HG03469 (cell line): ENCODE measurements around the gene SLC10A6.
"Not testable (repeated sequence)": the region's sequence is repeated elsewhere in the genome, so short reads cannot be mapped to it uniquely, and the experiment has no call there.

Source experiments
- ATAC-seq: cut with Tn5 transposase; IDR thresholded peaks from one replicate; pipeline ENCODE4 v1.9.1; 2021; ENCODE audit warnings: mild to moderate bottlenecking, moderate library complexity, moderate number of reproducible peaks; ENCODE audit not compliant: unreplicated experiment

SLC10A6 gene

DNA sequence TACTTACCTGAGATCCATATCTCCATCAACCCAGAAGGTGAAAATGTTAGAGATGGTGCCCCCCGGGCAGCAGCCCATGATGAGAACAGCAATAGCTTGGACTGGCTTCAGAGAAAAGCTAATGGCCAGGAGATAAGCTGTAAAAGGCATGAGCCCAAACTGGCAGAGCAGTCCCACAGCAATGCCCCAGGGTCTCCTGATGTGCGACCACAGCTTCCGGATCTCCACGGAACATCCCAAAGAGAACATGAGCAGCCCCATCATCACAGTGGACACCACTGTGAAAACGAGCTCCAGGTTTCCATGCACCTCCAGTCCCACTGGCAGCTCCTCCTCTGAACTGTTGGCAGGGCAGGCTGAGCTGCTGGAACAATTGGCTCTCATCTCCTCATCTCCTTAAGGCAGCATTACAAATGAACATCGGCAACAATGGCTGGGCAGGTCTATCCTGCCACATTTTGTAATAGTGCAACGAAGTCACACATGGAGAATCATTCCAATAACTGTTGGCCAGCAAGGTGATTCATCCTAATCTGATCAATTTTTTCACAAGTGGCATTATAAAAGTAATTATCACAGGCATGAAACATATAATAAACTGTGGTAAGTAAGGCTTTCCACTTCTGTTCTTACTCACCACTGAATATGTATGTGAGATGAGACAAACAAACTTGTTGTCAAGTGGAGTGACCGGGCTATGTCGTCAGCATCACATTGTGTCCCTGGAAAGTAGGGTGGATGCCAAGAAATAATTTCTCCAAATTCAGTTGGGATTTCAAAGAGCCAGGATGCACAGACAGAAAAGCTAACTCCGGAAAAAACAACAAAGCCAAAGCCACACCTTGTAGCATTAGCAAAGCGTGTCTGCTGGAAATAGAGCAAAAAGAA is at the start of gene SLC10A6:
TSS of gene SLC10A6 (minus strand) at position 653 of the 888 bp plus-strand sequence. CDS start at position 384, 269 bp downstream.
- ATAC-seq = no peak

GRCh38 chr4:86898562-86898961 is 49.4 kb upstream of the SLC10A6 start:
- no peak for ATAC-seq

DNA sequence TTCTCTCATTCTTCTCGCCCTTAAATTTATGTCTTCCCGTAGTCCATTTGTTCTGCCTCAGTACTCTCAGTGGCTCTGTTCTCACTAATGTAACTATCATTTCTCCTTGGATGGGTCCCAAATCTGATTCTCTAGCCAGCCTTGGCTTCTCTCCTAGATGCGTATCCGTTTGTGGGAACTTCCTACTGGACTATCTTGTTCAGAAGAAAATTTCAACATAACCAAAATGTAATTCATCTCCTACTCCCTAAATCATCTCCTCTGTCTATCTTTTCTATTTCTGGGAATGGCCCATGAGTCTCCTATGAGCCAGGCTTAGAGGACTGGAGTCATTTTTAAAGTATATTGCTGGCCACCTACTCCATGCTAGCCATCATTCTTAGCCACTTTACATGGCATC is 47.4 kb upstream of the SLC10A6 start:
- ATAC-seq = no peak

DNA sequence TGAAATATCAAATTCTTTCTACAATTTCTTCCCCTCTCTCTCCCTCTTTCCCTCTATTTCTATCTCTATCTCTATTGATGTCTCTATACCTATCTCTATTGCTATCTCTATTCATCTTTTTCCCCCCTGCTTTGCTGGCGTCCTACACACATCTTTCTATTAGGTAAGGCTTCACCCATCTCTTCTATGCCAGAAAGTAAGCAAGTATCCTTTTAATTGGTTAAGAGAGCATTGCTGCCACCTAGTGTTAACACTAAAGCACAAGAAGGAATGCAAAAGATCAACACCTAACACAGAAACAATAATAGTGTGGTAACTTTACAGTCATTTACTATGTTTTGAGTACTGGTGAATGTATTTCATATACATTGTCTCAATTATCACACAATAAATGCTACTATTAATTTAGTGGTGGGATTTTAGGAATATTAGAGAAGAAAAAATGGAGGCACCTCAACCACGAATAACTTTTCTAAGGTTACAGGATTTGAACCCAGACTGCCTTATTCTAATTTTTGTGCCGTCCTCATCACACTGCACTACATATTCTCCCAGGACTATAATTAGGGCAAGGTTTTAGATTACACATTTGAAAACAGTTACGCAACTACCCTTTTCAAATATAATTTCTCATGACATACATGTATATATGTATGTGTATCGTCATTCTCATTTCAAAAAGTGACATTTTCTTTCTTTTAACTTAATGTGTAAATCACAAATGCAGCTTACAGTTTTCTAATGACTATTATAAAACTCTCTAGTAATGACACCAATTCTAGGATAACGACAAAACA is 46.7 kb upstream of the SLC10A6 start:
- ATAC-seq = peak; percentile 64

DNA sequence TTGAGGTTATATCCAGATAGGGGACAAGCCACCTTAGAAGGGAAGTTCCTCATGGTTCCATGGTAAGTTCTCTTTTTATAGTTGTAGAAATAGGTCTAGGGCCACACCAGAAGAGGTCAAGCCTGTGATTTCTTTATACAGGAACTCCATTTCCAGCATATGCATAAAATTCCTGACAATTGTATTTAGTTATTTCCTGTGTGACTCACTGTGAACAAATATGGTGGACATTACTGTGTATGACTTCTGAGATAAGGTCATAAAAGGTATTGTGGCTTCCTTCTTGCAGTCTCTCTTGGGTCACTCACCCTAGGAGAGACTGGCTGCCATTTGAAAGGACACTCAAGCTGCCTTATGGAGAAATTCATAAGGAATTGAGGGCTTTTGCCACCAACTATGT is 45.3 kb upstream of the SLC10A6 start:
- no peak for ATAC-seq

- no peak for ATAC-seq
Observed at GRCh38 chr4:86893136-86893535, 44.0 kb upstream of the SLC10A6 start.

- no peak for ATAC-seq
Observed at GRCh38 chr4:86892636-86892960, 43.4 kb upstream of the SLC10A6 start.

DNA sequence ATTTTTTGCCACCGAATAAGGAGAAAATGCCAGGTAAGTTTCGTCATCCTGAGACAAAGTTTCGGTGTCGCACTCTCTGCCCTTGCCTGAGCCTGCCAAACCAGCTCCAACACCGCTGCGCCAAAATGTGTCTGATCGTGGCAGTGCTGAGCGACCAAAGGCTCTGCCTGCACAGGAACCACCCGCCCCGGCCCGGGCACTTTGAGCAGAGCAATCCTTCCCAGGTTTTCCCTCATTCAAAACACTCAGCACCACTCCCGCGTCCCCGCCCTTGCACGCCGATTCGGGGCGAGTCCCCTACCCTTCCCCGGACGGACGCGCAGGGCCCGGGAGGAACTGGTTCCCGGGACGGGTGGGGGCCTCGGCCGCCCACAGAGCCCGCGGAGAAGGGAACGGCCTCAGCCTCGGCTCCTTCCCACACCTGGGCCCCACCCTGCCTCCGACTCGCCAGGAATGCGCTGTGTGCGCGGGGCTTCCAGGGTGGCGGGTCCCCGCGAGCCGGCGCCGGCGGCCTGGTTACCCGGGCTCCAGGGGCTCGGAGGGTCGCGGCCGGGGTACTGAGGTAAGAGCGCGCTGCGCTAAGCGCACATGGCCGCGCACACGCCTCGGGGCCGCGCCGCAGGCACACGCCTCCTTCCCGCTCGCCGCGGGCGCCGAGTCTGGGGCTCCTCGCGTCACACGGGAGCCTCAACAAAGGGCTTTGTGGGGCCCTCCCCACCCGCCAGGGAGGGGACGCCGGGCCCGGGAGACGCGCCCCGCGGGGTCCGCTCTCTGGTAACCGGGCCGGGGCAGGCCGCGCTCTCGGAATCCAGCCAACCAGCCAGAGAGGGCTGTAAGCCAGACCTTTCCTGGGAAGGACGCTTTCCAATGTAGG is 42.8 kb upstream of the SLC10A6 start, which contains the start of gene C4orf36:
TSS of gene C4orf36 (minus strand) at position 661 of the 874 bp plus-strand sequence. CDS start 902 bp downstream, outside the sequence.
- ATAC-seq = no peak

GRCh38 chr4:86890790-86891189 is 41.6 kb upstream of the SLC10A6 start:
- no peak for ATAC-seq

DNA sequence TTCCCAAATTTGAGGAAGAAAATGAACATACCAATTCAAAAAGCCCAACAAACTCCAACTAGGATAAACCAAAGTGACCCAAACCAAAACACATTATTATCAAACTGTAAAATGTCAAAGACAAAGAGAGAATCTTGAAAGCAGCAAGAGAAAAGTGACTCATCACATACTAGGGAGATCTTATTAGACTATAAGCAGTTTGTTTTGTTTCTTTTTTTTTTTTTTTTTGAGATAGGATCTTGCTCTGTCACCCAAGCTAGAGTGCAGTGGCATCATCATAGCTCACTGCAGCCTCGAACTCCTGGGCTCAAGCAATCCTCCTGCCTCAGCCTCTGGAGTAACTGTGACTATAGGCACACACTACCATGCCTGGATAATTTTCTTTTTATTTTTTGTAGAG is 30.5 kb upstream of the SLC10A6 start:
- ATAC-seq = no peak

- no peak for ATAC-seq
Observed at GRCh38 chr4:86878640-86879039, 29.5 kb upstream of the SLC10A6 start.

- ATAC-seq = no peak
Observed at GRCh38 chr4:86876894-86877685, 27.9 kb upstream of the SLC10A6 start.

GRCh38 chr4:86875436-86875835 is 26.3 kb upstream of the SLC10A6 start:
- not testable (repeated sequence) for ATAC-seq

DNA sequence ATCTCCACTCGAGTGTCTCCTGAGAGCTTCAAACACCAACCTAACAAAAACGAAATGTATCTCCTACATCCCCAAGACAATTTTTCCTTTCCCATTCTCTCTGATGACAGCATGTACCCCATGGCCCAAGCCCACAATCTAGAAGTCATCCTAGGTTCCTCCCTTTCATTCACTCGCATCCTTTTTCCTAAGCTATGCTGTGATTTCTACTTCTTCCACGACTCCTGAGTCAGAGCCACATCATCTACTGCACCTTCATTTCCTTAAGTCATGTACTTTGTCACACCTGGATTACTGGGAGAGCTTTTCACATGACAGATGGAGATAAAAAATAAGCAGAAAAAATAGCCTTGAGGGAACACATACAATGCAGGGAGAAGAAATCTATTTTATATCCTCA is 23.0 kb upstream of the SLC10A6 start:
- ATAC-seq = no peak

GRCh38 chr4:86870442-86871069 is 21.4 kb upstream of the SLC10A6 start:
- ATAC-seq = no peak

DNA sequence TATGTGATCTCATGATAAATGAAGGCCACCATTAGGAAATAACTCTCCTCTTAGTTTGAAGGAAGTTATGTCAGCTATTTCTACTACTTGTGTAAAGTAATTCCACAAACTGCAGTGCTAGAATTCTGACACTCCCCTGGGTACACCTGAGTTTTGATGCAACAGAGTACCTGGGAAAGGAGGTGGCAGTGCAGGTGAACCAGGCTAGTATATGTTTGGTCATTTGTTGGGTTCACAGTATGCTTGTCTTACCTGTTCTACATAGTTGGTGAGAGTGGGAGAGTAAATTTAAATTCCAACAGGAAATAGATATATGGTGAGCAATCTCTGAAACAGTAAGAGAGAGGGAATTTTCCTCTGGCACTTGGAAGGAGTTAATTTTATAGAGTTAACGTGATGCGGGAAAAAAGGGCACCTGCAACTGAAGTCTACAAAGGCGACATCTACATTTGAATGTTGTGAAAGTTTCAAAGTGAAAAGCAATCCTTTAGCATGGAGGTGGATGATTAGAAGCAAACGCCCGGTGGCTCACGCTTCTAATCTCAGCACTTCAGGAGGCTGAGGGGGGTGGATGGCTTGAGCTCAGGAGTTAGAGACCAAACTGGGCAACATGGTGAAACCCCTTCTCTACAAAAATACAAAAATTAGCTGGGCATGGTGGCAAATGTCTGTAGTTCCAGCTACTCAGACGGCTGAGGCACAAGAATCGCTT is 8.3 kb upstream of the SLC10A6 start:
- ATAC-seq = no peak

- ATAC-seq = no peak
Observed at GRCh38 chr4:86856896-86857295, 7.7 kb upstream of the SLC10A6 start.

GRCh38 chr4:86855572-86855971 is 6.4 kb upstream of the SLC10A6 start:
- no peak for ATAC-seq

DNA sequence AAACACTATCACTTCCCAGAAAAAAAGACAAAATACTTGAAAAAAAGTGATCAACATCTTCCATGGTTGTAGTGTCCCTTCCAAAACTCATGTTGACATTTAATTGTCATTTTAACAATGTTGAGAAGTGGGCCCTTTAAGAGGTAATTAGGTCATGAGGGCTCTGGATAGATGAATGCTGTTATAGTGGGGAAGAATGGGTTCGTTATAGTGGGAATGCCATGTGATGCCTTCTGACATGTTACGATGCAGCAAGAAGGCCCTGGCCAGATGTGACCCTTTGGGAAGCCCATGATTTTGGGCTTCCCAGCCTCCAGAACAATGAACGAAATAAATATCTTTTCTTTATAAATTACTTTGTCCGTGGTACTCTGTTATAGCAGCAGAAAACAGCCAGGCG is 4.0 kb upstream of the SLC10A6 start:
- ATAC-seq = no peak
